GM21576 (cell line): ENCODE data around the gene FAM117B.
"Not testable (repeated sequence)": the region's sequence is repeated elsewhere in the genome, so short reads cannot be mapped to it uniquely, and the experiment has no call there.

Experiments used
- ATAC-seq: cut with Tn5 transposase; IDR thresholded peaks from one replicate; pipeline ENCODE4 v1.9.1; 2021; ENCODE audit warnings: mild to moderate bottlenecking, moderate library complexity; ENCODE audit not compliant: unreplicated experiment

The FAM117B gene

DNA sequence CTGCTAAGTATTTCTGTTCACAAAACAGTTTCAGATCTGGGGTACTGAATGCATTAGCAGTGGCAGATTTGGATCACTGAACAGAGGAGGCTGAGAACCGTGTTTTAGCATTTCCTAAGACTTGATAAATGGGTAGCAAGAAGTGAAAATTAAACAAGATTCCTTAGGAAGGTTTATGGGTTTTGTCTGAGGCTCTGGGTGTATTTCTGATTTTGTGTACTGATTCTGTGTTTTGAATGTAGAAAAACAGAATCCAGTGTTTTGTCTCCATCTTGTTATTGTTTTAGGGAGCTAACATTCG lies 1.4 kb downstream of the FAM117B start:
- ATAC-seq: no peak

DNA sequence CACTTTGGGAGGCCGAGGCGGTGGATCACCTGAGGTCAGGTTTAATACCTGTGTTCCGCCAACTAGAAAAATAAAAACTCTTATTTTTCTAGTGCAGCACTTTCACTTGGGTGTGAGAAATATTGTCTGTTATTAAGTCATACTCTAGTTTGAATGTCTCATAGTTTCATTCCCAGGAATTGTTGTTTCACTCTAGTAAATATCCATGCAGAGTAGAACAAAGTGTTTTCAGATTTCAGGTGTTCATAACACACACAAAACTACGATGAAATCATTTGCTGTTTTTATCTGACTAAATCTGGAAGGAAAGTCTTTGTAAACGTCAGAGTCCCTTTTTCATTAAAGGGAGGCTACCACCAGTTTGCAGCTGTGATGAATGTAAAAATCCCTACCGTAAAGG lies 4.0 kb downstream of the FAM117B start:
- ATAC-seq: no peak

DNA sequence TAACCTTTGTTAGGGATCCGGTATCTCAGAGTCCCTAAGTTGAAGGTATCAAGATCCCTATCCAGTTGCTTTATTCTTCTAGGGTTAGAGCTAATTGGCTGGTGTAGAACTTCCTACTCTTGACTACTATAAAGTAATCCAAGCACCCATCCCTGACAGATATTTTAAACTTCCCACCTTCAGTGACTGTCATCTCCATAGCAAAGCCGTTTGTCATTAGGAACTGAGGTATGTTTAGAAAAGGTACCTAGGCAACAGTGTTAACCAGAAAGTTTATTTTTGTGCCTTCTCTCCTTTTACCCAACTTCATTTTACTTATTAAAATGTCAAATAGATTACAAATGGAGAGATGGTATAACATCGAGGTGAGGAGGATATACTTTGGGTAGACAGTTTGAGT lies 4.5 kb downstream of the FAM117B start:
- no peak for ATAC-seq

DNA sequence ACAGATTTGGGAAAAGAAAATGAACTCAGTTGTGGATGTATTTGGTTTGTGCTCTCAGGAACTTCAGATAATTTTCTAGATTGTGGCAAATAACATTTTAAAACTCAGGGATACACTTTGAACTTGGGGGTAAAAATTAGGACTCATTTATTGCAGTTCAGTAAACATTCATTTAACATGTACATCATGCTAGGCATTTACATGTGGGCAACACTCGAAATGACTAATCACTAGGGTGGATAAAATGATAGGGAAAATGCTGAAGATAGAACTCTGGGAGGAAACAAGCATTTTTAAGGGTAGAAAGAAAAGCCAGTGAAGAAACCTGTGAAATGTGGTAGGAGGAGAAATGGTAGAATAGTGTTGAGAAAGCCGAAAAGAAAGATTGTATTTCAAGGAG lies 7.8 kb downstream of the FAM117B start:
- no peak for ATAC-seq

DNA sequence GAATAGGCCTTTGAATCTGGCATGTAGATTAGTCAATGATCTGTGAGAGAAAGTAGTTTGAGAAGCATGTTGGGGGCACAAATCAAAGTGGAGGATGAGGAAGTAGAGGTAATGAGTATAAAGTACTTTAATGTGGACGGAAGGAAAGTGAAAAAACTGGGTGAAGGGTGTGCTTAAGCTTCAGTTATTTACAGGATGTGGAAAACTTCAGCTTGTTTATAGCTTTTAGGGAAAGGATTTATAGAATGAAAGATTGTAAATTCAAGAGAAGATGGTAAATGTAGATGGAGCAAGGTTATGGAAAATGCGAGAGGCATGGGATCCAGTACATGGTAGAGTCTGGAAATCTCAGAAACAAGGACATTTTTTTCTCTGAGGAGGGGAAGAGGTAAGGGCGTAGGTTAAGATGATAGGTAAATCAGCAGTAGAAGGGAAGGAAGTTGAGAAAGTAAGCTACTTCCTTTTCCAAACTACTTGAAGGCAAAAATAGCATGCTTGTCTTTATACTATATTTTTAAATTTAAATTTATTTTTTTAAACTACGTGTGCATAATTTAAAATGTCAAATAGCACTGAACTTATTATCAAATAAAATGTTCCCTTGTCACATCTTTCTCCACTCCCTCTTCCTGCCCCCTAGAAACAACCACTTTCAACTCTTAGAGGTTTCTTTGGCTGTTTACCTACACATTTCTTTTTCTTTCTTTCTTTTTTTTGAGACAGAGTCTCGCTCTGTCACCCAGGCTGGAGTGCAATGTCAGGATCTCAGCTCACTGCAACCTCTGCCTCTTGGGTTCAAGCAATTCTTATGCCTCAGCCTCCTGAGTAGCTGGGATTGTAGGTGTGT lies 8.5 kb downstream of the FAM117B start:
- ATAC-seq: no peak

DNA sequence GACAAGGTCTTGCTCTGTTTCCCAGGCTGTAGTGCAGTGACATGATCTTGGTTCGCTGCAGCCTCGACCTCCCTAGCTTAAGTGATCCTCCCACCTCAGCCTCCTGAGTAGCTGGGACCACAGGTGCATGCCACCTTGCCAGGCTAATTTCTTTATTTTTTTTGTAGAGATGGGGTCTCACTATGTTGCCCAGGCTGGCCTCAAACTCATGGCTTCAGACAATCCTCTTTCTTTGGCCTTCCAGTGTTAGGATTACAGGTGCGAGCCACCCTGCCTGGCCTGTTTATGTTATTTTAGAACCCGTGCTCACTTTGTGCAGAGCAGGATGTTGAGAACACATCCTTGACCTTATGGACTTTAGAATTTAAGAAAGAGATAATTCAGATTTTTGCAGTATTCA lies 17.4 kb downstream of the FAM117B start:
- ATAC-seq: no peak

DNA sequence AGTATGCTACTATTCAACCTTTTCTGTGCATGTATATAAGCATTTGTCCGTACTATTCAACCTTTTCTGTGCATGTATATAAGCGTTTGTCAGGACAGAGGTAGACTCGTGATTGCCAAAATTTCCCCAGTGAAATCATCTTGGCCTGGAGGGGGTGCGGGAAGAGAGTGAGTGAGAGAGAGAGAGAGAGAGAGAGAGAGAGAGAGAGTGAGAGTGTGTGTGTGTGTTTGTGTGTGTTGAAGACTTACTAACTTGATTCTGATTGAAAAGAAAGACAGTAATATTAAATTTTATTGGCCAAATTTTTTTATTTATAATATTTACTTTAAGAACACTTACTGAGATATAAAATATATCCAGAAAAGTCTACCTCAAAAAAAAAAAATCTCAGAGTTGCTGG lies 19.1 kb downstream of the FAM117B start:
- no peak for ATAC-seq

DNA sequence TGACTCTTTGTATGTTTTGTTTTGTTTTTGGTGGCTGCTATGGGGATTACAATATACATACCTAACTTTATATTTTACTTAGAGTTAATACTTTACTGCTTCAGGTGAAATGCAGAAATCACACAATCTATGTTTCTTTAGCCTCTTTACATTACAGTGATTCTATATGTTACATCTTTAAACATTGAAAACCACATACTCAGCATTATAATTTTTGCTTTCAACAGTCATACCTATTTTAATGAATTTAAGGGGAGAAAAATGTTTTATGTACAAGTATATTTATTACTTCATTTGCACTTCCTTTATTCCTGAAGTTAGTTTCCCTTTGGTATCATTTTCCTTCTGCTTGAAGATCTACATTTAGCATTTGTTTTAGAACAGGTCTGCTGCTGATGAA lies 23.1 kb downstream of the FAM117B start:
- ATAC-seq: no peak

DNA sequence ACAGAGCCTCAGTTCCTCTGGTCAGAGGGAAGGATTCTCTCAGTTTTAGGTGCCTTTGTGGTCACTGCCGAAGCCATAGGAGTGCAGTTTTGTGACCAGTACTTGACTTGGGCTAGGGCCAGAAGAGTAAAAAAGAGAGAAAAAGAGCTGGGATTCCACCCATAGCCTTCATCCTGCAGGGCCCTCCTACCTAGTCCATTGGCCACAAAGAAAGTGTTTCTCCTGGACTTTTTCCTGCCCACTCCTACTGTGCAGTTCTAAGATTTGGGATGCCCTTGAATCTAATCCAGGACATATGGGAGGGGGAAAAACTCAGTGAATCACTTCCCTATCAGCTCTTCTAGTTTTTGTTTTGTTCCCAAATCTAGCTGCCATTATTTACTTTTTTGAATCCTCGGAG lies 26.0 kb downstream of the FAM117B start:
- no peak for ATAC-seq

DNA sequence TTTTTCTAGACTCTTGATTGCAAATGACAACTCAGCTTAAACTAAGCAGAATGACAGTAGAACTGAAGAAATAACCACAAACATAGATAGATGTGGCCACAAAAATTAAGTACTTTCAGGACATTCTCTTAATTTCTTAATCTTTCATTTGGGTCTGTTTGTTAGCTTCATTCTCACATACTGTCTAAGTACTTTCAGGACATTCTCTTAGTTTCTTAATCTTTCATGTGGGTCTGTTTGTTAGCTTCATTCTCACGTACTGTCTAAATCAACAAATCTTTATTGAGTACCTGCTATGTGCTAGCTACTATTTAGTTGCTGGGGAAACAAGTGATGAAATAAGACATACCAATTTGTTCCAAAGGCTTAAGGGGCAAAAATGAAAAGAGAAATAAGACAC lies 35.1 kb downstream of the FAM117B start:
- ATAC-seq: no peak

DNA sequence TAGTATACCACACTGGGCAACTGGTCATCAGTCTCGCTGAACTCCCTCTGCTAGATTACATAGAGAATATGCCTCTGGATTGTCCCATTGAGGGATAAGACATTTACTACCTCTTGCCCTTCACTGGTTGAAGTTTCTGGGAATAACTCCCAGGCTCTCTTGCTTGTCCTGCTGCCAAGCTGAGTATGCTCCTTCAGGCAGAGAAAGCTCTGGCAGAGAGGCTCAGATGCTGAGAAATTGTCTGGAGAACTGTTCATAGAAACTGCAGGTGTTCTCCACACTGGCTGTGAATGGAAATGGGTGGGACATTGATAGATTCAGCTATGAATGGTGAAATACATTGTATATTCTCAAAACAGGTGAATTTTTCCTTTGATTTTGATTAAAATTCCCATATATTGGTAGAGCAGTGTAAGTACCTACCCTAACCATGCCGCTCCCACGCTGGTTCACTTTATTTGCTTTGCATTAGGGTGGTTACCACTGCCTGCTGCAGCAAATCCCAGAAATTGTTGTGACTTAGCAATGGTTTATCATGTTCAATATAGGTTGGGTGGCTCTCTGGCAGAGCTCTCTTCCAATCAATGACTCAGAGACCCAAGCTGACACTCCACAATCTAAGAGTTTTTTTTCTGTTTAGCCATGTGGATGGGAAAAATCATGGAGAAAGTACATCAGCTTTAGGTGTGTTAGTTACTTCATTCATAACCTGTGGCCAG lies 36.7 kb downstream of the FAM117B start:
- ATAC-seq: no peak

DNA sequence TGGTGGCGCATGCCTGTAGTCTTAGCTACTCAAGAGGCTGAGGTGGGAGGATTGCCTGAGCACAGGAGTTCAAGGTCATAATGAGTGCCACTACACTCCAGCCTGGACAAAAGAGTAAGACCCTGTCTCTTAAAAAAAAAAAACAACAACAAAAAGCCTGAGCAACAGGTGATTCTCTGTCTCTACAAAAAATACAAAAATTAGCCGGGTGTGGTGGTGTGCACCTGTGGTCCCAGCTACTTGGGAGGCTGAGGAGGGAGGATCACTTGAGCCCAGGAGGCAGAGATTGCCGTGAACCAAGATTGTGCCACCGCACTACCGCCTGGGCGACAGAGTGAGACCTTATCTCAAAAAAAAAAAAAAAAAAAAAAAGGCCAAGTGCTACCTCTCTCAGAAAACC lies 40.3 kb downstream of the FAM117B start:
- ATAC-seq: not testable (repeated sequence)

DNA sequence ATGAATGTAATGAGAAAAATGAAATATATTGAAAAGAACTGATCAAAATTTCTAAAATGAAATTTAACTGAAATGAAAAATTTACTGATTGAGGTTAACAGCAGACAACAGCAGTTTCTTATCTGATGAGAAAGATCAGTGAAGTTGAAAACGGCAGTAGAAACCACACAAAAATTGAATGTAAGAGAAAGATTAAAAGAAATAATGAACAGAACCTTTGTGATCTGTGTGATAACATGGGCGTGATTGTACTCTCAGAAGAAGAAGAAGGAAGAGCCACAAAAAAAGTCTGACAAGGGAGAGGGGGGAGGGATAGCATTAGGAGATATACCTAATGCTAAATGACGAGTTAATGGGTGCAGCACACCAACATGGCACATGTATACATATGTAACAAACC lies 45.2 kb downstream of the FAM117B start:
- no peak for ATAC-seq

DNA sequence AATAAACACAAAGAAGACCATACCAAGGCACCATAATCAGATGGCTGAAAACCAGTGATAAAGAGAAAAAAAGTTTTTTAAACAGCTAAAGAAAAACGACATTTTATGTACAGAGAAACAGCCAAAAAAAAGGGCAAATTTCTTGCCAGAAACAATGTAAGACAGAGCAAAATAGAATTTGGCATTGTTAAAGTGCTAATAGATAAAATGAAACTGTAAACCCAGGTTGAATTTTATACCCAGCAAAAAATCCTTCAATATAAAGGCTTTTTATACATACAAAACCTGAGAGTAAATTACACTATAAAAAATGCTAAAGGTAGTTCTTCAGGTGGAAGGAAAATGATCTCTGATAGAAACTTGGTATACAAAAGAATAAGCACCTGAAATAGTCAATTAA lies 45.7 kb downstream of the FAM117B start:
- ATAC-seq: no peak

DNA sequence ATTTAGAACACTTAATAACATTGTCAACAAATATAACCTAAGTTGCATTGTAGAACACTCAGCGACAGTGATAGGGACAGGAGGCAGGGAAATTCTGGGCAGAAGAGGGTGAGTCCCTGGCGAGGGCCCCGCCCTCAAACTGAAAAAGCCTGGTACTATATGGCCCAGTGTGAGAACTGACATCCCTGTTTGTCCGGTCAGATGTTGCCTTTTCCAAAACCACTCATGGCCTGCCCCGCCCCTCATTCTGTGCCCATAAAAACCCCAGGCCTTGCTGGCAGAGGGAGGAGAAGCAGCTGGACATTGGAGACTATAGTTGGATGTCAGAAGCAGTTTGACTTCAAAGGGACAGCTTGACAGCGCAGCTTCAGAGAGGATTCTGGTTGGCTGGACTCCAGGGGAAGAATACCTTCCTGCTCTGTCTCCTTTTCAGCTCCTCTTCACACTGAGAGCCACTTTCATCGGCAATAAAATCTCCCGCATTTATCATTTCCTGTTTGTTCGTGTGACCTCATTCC lies 47.0 kb downstream of the FAM117B start:
- ATAC-seq: no peak

DNA sequence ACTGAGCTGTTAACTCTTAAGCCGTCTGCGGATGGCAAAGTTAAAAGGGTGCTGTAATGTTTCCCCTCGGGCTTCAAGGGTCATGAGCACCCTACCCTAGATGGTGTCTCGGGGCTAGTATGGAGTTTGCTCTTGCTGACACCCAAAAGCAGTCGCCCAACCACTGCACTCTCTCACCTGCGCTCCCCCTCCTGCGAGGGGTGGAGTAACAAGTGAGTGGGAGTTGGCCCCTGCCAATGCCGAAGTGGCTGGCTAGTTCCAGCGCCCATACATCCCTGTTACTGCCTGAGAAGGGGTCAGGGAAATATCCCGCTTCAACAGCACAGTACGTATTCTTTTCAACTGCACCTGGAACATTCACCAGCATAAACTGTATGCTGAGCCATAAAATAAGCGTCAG lies 47.5 kb downstream of the FAM117B start:
- ATAC-seq: no peak

DNA sequence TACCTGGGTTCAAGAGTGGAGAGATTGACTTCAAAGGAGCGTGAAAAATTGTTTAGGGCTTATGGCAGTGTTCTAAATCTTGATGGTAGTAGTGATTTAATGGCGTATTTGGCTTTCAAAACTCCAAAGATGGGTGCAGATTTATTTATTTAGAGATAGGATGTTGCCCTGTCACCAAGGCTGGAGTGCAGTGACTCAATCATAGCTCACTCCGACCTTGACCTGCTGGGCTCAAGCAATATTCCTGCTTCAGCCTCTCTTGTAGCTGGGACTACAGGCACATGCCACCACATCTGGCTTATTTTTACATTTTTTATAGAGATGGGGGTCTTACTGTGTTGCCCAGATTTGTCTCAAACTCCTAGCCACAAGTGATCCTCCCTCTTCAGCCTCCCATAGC lies 52.5 kb downstream of the FAM117B start:
- no peak for ATAC-seq

DNA sequence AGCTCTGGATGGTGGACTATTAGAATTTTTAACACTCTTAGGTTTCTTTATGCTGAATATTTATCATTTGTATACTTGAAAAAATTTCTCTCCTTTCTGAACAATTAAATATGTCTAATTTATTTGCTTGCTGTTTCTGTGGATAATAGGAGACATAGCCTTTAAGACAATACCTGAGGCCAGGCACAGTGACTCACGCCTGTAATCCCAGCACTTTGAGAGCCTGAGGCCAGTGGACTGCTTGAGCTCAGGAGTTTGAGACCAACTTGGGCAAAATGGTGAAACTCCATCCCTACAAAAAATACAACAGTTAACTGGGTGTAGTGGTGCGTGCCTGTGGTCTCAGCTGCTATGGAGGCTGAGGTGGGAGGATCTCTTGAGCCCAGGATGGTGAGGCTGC lies 54.7 kb downstream of the FAM117B start:
- ATAC-seq: no peak

DNA sequence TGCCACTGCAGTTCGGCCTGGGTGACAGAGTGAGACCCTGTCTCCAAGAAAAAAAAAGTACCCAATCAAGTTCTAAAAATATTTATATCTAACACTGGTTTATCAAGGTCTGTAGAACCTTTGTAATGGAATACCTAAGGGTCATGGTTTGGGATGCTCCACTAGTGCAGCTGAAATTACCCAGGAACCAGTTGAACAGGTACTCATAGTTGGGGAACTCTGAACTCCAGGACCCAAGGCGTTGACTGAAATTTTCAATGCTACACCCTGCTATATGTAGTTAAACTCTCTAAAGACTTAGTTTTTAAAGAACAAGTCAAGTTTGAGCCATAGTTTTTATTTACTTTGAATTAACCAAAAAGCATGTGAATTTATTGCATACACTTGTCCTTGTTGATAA lies 55.1 kb downstream of the FAM117B start:
- ATAC-seq: no peak

DNA sequence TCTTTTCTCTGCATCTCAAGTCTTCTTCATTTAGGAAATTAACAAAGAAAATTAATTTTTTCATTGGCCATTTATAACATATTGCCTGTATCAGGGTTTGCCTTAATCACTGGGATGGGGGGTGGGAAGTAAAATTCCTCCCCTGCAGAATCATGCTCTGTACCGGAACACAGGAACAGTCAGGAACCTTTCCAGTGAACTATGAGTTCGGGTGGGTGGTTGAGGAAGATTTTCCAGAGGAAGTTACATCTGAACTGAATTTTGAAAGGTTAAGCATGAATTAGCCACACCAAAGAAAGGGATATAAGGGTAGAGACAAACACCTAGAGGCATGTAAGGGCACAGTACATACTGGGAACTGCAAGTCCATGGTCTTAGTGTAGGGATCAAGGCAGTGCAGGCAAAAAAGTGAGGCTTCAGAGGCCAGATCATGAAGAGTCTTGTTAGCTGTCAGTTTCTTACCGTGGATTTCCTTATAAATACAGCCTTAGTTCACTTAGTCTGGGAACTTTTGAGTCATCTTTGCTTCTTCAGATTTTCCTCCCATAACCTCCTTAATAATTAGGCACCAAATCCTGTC lies 55.6 kb downstream of the FAM117B start:
- ATAC-seq: no peak

DNA sequence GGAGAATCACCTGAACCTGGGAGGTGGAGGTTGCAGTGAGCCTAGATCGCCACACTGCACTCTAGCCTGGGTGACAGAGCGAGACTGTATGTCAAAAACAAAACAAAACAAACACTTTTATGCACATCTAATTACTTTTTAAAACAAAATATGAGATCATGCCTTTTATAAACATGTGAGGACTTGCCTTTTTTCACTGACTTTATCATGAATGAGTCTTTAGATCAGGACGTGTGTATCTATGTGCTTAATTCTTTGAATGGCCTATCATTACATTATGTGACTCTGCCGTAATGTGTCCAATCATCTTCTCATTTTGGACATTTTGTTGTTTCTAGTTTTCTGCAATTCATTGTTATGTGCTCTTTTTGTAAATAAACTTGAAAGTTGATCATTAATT lies 58.7 kb downstream of the FAM117B start:
- no peak for ATAC-seq

DNA sequence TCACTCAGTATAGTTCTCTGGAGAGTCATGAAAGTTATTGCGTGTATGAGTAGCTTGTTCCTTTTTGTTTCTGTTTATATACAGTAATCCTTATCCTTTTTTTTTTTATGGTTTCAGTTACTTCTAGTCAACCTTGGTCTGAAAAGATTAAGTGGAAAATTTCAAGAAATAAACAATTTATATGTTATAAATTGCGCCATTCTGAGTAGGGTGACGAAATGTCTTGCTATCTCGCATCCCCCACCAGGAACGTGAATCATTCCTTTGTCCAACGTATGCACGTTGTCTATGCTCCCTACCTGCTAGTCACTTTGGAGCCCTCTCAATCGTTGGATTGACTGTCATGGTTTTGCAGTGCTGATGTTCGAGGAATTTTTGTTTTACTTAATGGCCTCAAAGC lies 60.4 kb downstream of the FAM117B start:
- ATAC-seq: no peak
